Spleen (tissue), 7 donors: ENCODE data around the gene PADI2.

ENCODE experiments used
- POLR2A ChIP-seq, 3 donors: fragments of 450-650 bp; IDR thresholded peaks; one replicate each; pipeline ENCODE4 v1.5.1; 2017; ENCODE audit warnings: antibody characterized with exemption in 3 of 3, mild to moderate bottlenecking in 1 of 3
- POLR2AphosphoS5 ChIP-seq, 3 donors: sonication (generic); formaldehyde crosslinking; IDR thresholded peaks; one replicate each; pipeline ENCODE4 v1.5.1; 2017; ENCODE audit warnings: antibody characterized with exemption in 3 of 3
- TF ChIP-seq, protein P1 (sequence below), 11 experiments: fragments of 200-600 bp in 7 of 11; fragments of 450-650 bp in 4 of 11; sonication (generic) in 4 of 11; IDR thresholded peaks in 8 of 11; conservative IDR thresholded peaks in 3 of 11; 1 replicate in 7 of 11; 2 replicates in 4 of 11; pipeline versions ENCODE4 v1.4.0 to v1.8.0; 2016 to 2021; ENCODE audit warnings: antibody characterized with exemption in 11 of 11, inconsistent platforms in 4 of 11, mild to moderate bottlenecking in 1 of 11
- donor health status: DM: no; HTN: no; CAD: no; lungs with moderate emphysema.
- donor health status: DM: no; HTN: no; CAD: no.
- donor health status: DM: no; HTN: no; CAD: no.

GRCh38 chr1:17023573-17023972, 95.7 kb downstream of the PADI2 start:
- TF ChIP-seq, protein P1, sequence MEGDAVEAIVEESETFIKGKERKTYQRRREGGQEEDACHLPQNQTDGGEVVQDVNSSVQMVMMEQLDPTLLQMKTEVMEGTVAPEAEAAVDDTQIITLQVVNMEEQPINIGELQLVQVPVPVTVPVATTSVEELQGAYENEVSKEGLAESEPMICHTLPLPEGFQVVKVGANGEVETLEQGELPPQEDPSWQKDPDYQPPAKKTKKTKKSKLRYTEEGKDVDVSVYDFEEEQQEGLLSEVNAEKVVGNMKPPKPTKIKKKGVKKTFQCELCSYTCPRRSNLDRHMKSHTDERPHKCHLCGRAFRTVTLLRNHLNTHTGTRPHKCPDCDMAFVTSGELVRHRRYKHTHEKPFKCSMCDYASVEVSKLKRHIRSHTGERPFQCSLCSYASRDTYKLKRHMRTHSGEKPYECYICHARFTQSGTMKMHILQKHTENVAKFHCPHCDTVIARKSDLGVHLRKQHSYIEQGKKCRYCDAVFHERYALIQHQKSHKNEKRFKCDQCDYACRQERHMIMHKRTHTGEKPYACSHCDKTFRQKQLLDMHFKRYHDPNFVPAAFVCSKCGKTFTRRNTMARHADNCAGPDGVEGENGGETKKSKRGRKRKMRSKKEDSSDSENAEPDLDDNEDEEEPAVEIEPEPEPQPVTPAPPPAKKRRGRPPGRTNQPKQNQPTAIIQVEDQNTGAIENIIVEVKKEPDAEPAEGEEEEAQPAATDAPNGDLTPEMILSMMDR (IDR thresholded peaks at IDR 0.05 in 8 of 11, conservative IDR thresholded peaks at IDR 0.05 in 3 of 11), result no peak
- no peak for TF ChIP-seq POLR2AphosphoS5 (IDR thresholded peaks at IDR 0.05)
- no peak for TF ChIP-seq POLR2A (IDR thresholded peaks at IDR 0.05)
